Heart left ventricle (tissue), 13 donors: Measurements from ENCODE around the gene ITGA11.

ENCODE experiments used
- POLR2A ChIP-seq, 2 donors: fragments of 450-650 bp; IDR thresholded peaks; one replicate each; pipeline ENCODE4 v1.6.1; 2017; ENCODE audit warnings: antibody characterized with exemption in 2 of 2, mild to moderate bottlenecking in 2 of 2, moderate library complexity in 2 of 2
- TF ChIP-seq, protein P1 (sequence below), 12 donors: fragments of 200-600 bp; sonication (generic) in 4 of 12; IDR thresholded peaks; one replicate each; pipeline versions ENCODE4 v1.5.0 to v1.8.0; 2018 to 2022; ENCODE audit warnings: antibody characterized with exemption in 12 of 12, mild to moderate bottlenecking in 5 of 12
- donor health status: ischemic (EF 13 %, LVEDD 7.1; RV severe dilation, severe dysfunction).
- donor health status: DM: no; HTN: yes; CAD: no.
- donor health status: DM: no; HTN: no; CAD: no.
- donor health status: ischemic (EF 25% LVEDD 6.9; RV normal size, moderate dysfunction).
- donor health status: ischemic (EF 25% LVEDD 5.7; RV mildly dilated, moderate dysfunction).
- donor health status: ischemic (EF 35%, LVEDD 5.7; RV mildly dilated, moderate dysfunction).
- donor health status: nonischemic (EF 11% LVEDD 7.7; RV severe dilation, severe dysfunction).
- donor health status: DM: yes; HTN: yes; CAD: no.
- donor health status: PGD.
- donor health status: ischemic (EF 29% LVEDD 5.4; RV normal size, mild dysfunction).
- donor health status: nonischemic (EF 23%, LVEDD 6.1; RV moderate dilation, normal function).

DNA sequence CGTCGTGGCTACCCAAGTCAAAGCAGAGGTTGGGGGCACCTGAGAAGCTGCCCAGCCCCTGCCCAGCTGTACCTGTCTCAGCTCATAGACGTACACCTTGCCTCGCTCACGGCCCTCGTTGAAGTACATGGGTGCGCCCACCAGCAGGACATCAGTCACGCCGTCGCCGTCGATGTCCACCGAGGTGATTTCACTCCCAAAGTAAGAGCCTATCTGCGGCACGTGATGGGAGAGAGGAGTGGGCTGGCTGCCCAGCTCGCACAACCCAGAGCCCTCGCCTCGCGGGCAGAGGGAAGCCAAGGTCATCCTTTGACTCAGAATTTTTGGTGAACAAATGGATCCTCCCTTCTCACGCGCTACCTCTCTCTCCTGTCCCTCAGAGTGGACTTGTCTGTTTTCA lies 99.7 kb downstream of the ITGA11 start:
- TF ChIP-seq, protein P1, sequence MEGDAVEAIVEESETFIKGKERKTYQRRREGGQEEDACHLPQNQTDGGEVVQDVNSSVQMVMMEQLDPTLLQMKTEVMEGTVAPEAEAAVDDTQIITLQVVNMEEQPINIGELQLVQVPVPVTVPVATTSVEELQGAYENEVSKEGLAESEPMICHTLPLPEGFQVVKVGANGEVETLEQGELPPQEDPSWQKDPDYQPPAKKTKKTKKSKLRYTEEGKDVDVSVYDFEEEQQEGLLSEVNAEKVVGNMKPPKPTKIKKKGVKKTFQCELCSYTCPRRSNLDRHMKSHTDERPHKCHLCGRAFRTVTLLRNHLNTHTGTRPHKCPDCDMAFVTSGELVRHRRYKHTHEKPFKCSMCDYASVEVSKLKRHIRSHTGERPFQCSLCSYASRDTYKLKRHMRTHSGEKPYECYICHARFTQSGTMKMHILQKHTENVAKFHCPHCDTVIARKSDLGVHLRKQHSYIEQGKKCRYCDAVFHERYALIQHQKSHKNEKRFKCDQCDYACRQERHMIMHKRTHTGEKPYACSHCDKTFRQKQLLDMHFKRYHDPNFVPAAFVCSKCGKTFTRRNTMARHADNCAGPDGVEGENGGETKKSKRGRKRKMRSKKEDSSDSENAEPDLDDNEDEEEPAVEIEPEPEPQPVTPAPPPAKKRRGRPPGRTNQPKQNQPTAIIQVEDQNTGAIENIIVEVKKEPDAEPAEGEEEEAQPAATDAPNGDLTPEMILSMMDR (IDR thresholded peaks at IDR 0.05), result no peak
- no peak for TF ChIP-seq POLR2A (IDR thresholded peaks at IDR 0.05)
